H1 (cell line): Measurements from ENCODE around the gene PDCD2. TPM values are rescaled to one million over a fixed set of nuclear protein-coding genes. Genes with fewer than 3 reads are reported as not detected.

Source experiments
- CTCF ChIA-PET: fragments of 300-600 bp; sonication (Branson Sonifier 250); formaldehyde crosslinking; loops from one replicate; lab custom pipeline; 2021; ENCODE audit not compliant: partially characterized antibody; lab: Charles Lee
- POLR2A ChIA-PET: fragments of 300-600 bp; sonication (Branson Sonifier 250); formaldehyde crosslinking; loops from one replicate; lab custom pipeline; 2021; ENCODE audit warnings: inconsistent platforms; ENCODE audit not compliant: partially characterized antibody; lab: Charles Lee
- DNase-seq, 2 experiments: peaks; one replicate each; pipeline versions ENCODE4 v3.0.0 to v3.0.0-alpha.2; 2010 to 2022; ENCODE audit warnings: low spot score in 2 of 2, low read depth in 1 of 2, mixed read lengths in 1 of 2
- FAIRE-seq: peaks from 2 replicates; lab custom pipeline; 2011; peaks lifted over from hg19 to GRCh38; lab: Jason Lieb, UNC
- H2AFZ ChIP-seq: 2 replicates; pipeline ENCODE4 v1.8.1; 2012; ENCODE audit warnings: low read length, inconsistent platforms
- H2AK5ac ChIP-seq: 2 replicates; pipeline ENCODE4 v1.6.1; 2013; ENCODE audit warnings: low read depth, low read length
- H2BK120ac ChIP-seq: replicated peaks from 2 replicates; pipeline ENCODE3; 2013; ENCODE audit warnings: low read depth, low read length, inconsistent platforms
- H2BK12ac ChIP-seq: 2 replicates; pipeline ENCODE4 v1.6.1; 2013; ENCODE audit warnings: low read depth, low read length
- H2BK15ac ChIP-seq: 2 replicates; pipeline ENCODE4 v1.6.1; 2013; ENCODE audit warnings: low read length
- H2BK20ac ChIP-seq: 2 replicates; pipeline ENCODE4 v1.6.1; 2013; ENCODE audit warnings: low read length
- H2BK5ac ChIP-seq: 2 replicates; pipeline ENCODE4 v1.6.1; 2013; ENCODE audit warnings: low read depth, low read length
- H3K14ac ChIP-seq: 2 replicates; pipeline ENCODE4 v1.6.1; 2013; ENCODE audit warnings: inconsistent platforms; ENCODE audit not compliant: insufficient read length
- H3K18ac ChIP-seq: 2 replicates; pipeline ENCODE4 v1.6.1; 2013; ENCODE audit warnings: low read length; ENCODE audit errors: extremely low read depth
- H3K23ac ChIP-seq: 2 replicates; pipeline ENCODE4 v1.6.1; 2013; ENCODE audit warnings: inconsistent platforms; ENCODE audit not compliant: insufficient read length
- H3K23me2 ChIP-seq: 2 replicates; pipeline ENCODE4 v1.6.1; 2013; ENCODE audit warnings: low read depth, low read length
- H3K27ac ChIP-seq: 2 replicates; pipeline ENCODE4 v1.6.1; 2011; ENCODE audit warnings: low read depth, low read length, inconsistent platforms
- H3K27me3 ChIP-seq, 4 experiments: replicated peaks in 1 of 4; 1 replicate in 1 of 4; 2 replicates in 3 of 4; pipeline versions ENCODE4 v1.6.1 to v1.8.1; 2011 to 2013; ENCODE audit warnings: low read length in 3 of 4, mild to moderate bottlenecking in 3 of 4, inconsistent platforms in 2 of 4, mixed read lengths in 2 of 4, moderate library complexity in 1 of 4; ENCODE audit not compliant: control insufficient read depth in 3 of 4, insufficient read depth in 3 of 4; ENCODE audit errors: extremely low read depth in 1 of 4
- H3K36me3 ChIP-seq, 4 experiments: 2 replicates each; pipeline versions ENCODE4 v1.6.1 to v1.8.1; 2011 to 2013; ENCODE audit warnings: mild to moderate bottlenecking in 4 of 4, low read length in 3 of 4, moderate library complexity in 2 of 4, control low read depth in 1 of 4, inconsistent platforms in 1 of 4; ENCODE audit not compliant: insufficient read depth in 4 of 4, control insufficient read depth in 2 of 4
- H3K4ac ChIP-seq: replicated peaks from 2 replicates; pipeline ENCODE3; 2013; ENCODE audit warnings: low read length, low read depth, mixed read lengths, inconsistent platforms; ENCODE audit not compliant: insufficient read length
- H3K4me1 ChIP-seq, 4 experiments: replicated peaks in 1 of 4; 1 replicate in 1 of 4; 2 replicates in 3 of 4; pipeline versions ENCODE4 v1.6.1 to v1.8.1; 2011 to 2013; ENCODE audit warnings: low read length in 3 of 4, inconsistent platforms in 2 of 4, mixed read lengths in 1 of 4; ENCODE audit not compliant: insufficient read depth in 4 of 4, control insufficient read depth in 3 of 4
- H3K4me2 ChIP-seq, 2 experiments: 2 replicates each; pipeline versions ENCODE4 v1.6.1 to v1.8.1; 2011 to 2013; ENCODE audit warnings: low read depth in 2 of 2, low read length in 2 of 2, control low read depth in 1 of 2, inconsistent platforms in 1 of 2, mild to moderate bottlenecking in 1 of 2; ENCODE audit not compliant: insufficient read depth in 1 of 2
- H3K4me3 ChIP-seq, 4 experiments: fragments of 200-600, 300-600 bp in 1 of 4; sonication (generic), shearing (Covaris generic), sonication (Bioruptor Twin) in 1 of 4; 2 replicates each; pipeline versions ENCODE4 v1.5.1 to v1.8.1; 2011 to 2016; ENCODE audit warnings: low read length in 4 of 4, low read depth in 3 of 4, control low read depth in 2 of 4, inconsistent platforms in 2 of 4, mild to moderate bottlenecking in 2 of 4, mixed read lengths in 1 of 4, moderate library complexity in 1 of 4; ENCODE audit not compliant: insufficient read depth in 2 of 4; ENCODE audit errors: extremely low read depth in 1 of 4
- H3K56ac ChIP-seq: replicated peaks from 2 replicates; pipeline ENCODE3; 2013; ENCODE audit warnings: low read depth, mild to moderate bottlenecking, mixed read lengths, low read length, inconsistent platforms; ENCODE audit not compliant: insufficient read length
- H3K79me1 ChIP-seq: 2 replicates; pipeline ENCODE4 v1.6.1; 2013; ENCODE audit warnings: low read depth, low read length, control low read depth
- H3K79me2 ChIP-seq, 2 experiments: 2 replicates each; pipeline versions ENCODE4 v1.6.1 to v1.8.1; 2012 to 2013; ENCODE audit warnings: low read length in 2 of 2, mild to moderate bottlenecking in 2 of 2, inconsistent platforms in 1 of 2; ENCODE audit not compliant: insufficient read depth in 2 of 2, control insufficient read depth in 1 of 2
- H3K9ac ChIP-seq, 4 experiments: replicated peaks in 1 of 4; 1 replicate in 1 of 4; 2 replicates in 3 of 4; pipeline versions ENCODE4 v1.6.1 to v1.8.1; 2011 to 2013; ENCODE audit warnings: low read depth in 3 of 4, low read length in 3 of 4, control low read depth in 2 of 4, mild to moderate bottlenecking in 2 of 4, moderate library complexity in 2 of 4, inconsistent platforms in 1 of 4; ENCODE audit errors: extremely low read depth in 1 of 4
- H3K9me3 ChIP-seq, 2 experiments: 2 replicates each; pipeline versions ENCODE4 v1.6.1 to v1.8.1; 2012 to 2013; ENCODE audit warnings: mild to moderate bottlenecking in 2 of 2, moderate library complexity in 2 of 2, control low read depth in 1 of 2, inconsistent platforms in 1 of 2, low read depth in 1 of 2, low read length in 1 of 2, mixed read lengths in 1 of 2; ENCODE audit not compliant: insufficient read depth in 2 of 2
- H4K20me1 ChIP-seq, 2 experiments: replicated peaks in 1 of 2; 2 replicates each; pipeline versions ENCODE3 to v1.8.1; 2011 to 2013; ENCODE audit warnings: inconsistent platforms in 2 of 2, low read length in 2 of 2, mild to moderate bottlenecking in 1 of 2; ENCODE audit not compliant: insufficient read depth in 2 of 2, control insufficient read depth in 1 of 2
- H4K5ac ChIP-seq: 2 replicates; pipeline ENCODE4 v1.6.1; 2013; ENCODE audit warnings: low read length, low read depth, mixed read lengths, inconsistent platforms; ENCODE audit not compliant: insufficient read length
- H4K8ac ChIP-seq: 2 replicates; pipeline ENCODE4 v1.8.0; 2013; ENCODE audit warnings: mild to moderate bottlenecking, moderate library complexity, low read length, inconsistent platforms; ENCODE audit not compliant: insufficient read depth; ENCODE audit errors: extremely low read depth
- H4K91ac ChIP-seq: replicated peaks from 2 replicates; pipeline ENCODE3; 2013; ENCODE audit warnings: low read length, mixed read lengths, inconsistent platforms; ENCODE audit not compliant: insufficient read length
- KDM5A ChIP-seq: fragments of 200-600 bp; IDR thresholded peaks from 2 replicates; pipeline ENCODE4 v1.7.1; 2012; ENCODE audit warnings: mild to moderate bottlenecking, low read length, inconsistent platforms, mixed read lengths
- WGBS, 2 experiments: shearing (Covaris generic) in 1 of 2; methylation state at CpG; one replicate each; pipeline versions ENCODE4 v1.1.6 to v1.1.7; 2013 to 2015; ENCODE audit warnings: low lambda C conversion rate in 2 of 2, mixed read lengths in 2 of 2, inconsistent platforms in 1 of 2, low coverage in 1 of 2, missing lambda C conversion rate in 1 of 2; ENCODE audit not compliant: insufficient replicate concordance in 2 of 2, insufficient coverage in 1 of 2, insufficient read length in 1 of 2; ENCODE audit errors: extremely low coverage in 1 of 2, missing lambda C conversion rate in 1 of 2; 5-methylcytosine and 5-hydroxymethylcytosine counted together
- polyA plus RNA-seq, 7 experiments: library from polyadenylated mRNA; depleted of rRNA in 3 of 7; stranded (reverse) in 5 of 7; unstranded in 2 of 7; fragments of >200 nt in 5 of 7; fragments of 200-250 nt in 2 of 7; gene quantifications; 1 replicate in 5 of 7; 2 replicates in 1 of 7; 4 replicates in 1 of 7; pipeline versions ENCODE4 v1.2.1 to v1.2.3, GENCODE V29; 2011 to 2013; ENCODE audit warnings: missing spikeins in 2 of 7, mixed read lengths in 2 of 7
- total RNA-seq: library from RNA; stranded (reverse); fragmentation: NEBNext Ultra II Directional; extraction: Animal tissue kit (Norgen Biotek cat#: 25700); gene quantifications from 2 replicates; pipeline ENCODE4 v1.2.1, GENCODE V29; 2021

PDCD2 gene
- total and polyA plus RNA-seq, 2 of the 8 experiments (the other 6 are each of a cell fraction or from before 2014, with no cell fraction given): 74.1 to 116 TPM

- Histone ChIP-seq H3K18ac (no peak overlapping the region), H4K5ac (no peak overlapping the region), H3K9me3 (peaks cover 14 to 31% of the 10 kb centered on the region in 2 experiments; a peak in 3 of 4 replicates), H3K27me3 (no peaks in the 10 kb centered on the region), H4K8ac (no peak overlapping the region), H2BK120ac (no peak overlapping the region), H3K4me1 (peaks cover 0 to 4% (median 3%) of the 10 kb centered on the region in 4 experiments; a peak in 4 of 7 replicates), H3K36me3 (no peaks in the 10 kb centered on the region), H3K23ac (no peak overlapping the region), H2BK20ac (no peak overlapping the region), H2AFZ (no peak overlapping the region), H3K23me2 (no peaks in the 10 kb centered on the region), H3K14ac (no peak overlapping the region), H2BK12ac (no peak overlapping the region), H4K91ac (no peak overlapping the region), H3K4me2 (no peak overlapping the region), H3K79me1 (no peaks in the 10 kb centered on the region), H3K4ac (no peak overlapping the region), H2AK5ac (no peak overlapping the region), H2BK15ac (no peak overlapping the region), H3K9ac (no peak overlapping the region), H3K27ac (no peak overlapping the region), H2BK5ac (no peak overlapping the region), H3K4me3 (no peak overlapping the region), H3K56ac (no peak overlapping the region), H4K20me1 (no peaks in the 10 kb centered on the region), H3K79me2 (no peaks in the 10 kb centered on the region)
- ChIA-PET CTCF (interaction anchor here (0.9 to 1.2 kb wide), 2 partner anchors 10 to 16 kb away, joined by 3 to 4 read pairs; no protein-coding TSS in a partner anchor), POLR2A (no interaction called here)
- DNase-seq (no peak), FAIRE-seq (no peak)
- TF ChIP-seq KDM5A: no peak
- WGBS, 2 experiments: 85% methylated on average over 1 of the region's 1 CpG; no CpG with 5 or more reads in 1 of the 2 experiments
Measured at GRCh38 chr6:170590725-170591124, 6.3 kb upstream of the PDCD2 start.
